ENCODE measurements around the gene SCN4B. TPM values are rescaled to one million over a fixed set of nuclear protein-coding genes. Genes with fewer than 3 reads are reported as not detected.
"Not testable (repeated sequence)": the region's sequence is repeated elsewhere in the genome, so short reads cannot be mapped to it uniquely, and the experiment has no call there.

SCN4B gene
- total RNA-seq, 3 donors from 2014 or later (not counting 1 experiment from before 2014, with no cell fraction given), result 0.33 TPM; not detected in 2

DNA sequence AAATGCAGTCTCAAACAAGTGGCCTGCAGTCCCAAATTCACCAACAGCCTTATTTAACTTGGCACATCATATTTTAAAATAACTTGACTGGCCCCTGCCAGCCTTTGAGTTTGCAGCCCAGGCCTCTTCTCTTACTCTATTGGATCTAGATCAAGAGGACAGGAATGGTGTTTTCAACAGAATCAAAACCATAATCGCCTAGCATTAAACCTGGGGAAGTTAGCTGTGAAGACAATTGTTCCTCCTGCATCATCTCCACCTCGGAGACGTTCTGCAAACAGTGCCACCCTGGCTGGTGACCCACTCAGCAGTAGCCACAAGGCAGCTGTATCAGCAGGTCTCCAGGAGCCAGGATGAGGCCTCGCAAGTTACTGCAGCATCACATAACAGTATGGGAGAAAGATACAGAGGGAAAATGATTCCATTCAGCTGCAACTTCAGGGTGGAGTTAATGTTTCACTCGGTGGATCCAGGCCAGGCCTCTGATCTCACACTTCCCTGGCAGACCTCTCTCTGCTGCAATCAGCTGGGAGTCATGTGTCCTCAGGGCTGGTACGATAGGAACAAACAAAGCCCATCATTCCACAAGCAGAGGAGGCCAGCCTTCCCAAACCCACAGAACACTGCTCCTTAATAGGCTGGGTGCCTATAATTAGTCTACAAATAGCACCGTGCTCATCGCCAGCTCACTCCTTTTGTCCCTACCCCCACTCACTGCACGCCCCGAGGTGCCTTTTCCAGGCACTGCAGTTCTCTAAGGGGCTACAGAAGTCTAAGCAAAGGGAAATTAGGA is 42.4 kb upstream of the SCN4B start:
- Histone ChIP-seq H3K27me3 (ENCODE audit: control insufficient read depth, insufficient read depth, low read length) (no peaks in the 10 kb centered on the region), H3K4me1 (ENCODE audit: control insufficient read depth, insufficient read depth, low read length) (peaks cover 6% of the 10 kb centered on the region), H3K27ac (ENCODE audit: low read length) (no peak overlapping the region), H3K36me3 (ENCODE audit: control insufficient read depth, insufficient read depth, low read length) (peaks cover 3% of the 10 kb centered on the region), H3K9me3 (ENCODE audit: control insufficient read depth, insufficient read depth, low read length) (no peaks in the 10 kb centered on the region), H3K4me3 (ENCODE audit: low read length) (no peak overlapping the region)
- Mint-ChIP-seq H3K9me3 (peaks cover 0 to 3% of the 10 kb centered on the region in 2 donors), H3K27ac (no peak overlapping the region), H3K4me1 (peaks cover 5 to 11% of the 10 kb centered on the region in 2 donors), H3K27me3 (ENCODE audit: low read depth in 2 of 2) (peaks cover 3 to 12% of the 10 kb centered on the region in 2 donors), H3K36me3 (no peaks in the 10 kb centered on the region), H3K4me3 (no peak overlapping the region)
- TF ChIP-seq CTCF (IDR thresholded peaks at IDR 0.05), result no peak
- intact Hi-C loops (cut with micrococcal nuclease), result no loop called here
- ATAC-seq, result no peak
- 87% methylated on average over 10 of the region's 10 CpGs for WGBS (ENCODE audit: insufficient coverage)
- DNase-seq, result no peak

- H3K9me3 ChIP-seq (ENCODE audit: control insufficient read depth, insufficient read depth, low read length), result no peaks in the 10 kb centered on the region
- DNase-seq, result no peak
- no peak overlapping the region for H3K4me3 ChIP-seq (ENCODE audit: low read length)
- peaks cover 0 to 3% of the 10 kb centered on the region in 2 donors for H3K9me3 Mint-ChIP-seq
- ATAC-seq, result no peak
- no peak overlapping the region for H3K27ac ChIP-seq (ENCODE audit: low read length)
- peaks cover 6% of the 10 kb centered on the region for H3K4me1 ChIP-seq (ENCODE audit: control insufficient read depth, insufficient read depth, low read length)
- peaks cover 5 to 11% of the 10 kb centered on the region in 2 donors for H3K4me1 Mint-ChIP-seq
- no peak overlapping the region for H3K4me3 Mint-ChIP-seq
- no peaks in the 10 kb centered on the region for H3K36me3 Mint-ChIP-seq
- H3K27ac Mint-ChIP-seq, result no peak overlapping the region
- H3K27me3 Mint-ChIP-seq (ENCODE audit: low read depth in 2 of 2), result peaks cover 3 to 21% of the 10 kb centered on the region in 2 donors
- no peak for TF ChIP-seq CTCF (IDR thresholded peaks at IDR 0.05)
- intact Hi-C loops (cut with micrococcal nuclease), result no loop called here
- no peaks in the 10 kb centered on the region for H3K27me3 ChIP-seq (ENCODE audit: control insufficient read depth, insufficient read depth, low read length)
- peaks cover 3% of the 10 kb centered on the region for H3K36me3 ChIP-seq (ENCODE audit: control insufficient read depth, insufficient read depth, low read length)
- WGBS (ENCODE audit: insufficient coverage), result 86% methylated on average over 5 of the region's 6 CpGs
Observed at GRCh38 chr11:118193910-118194566, 41.4 kb upstream of the SCN4B start.

DNA sequence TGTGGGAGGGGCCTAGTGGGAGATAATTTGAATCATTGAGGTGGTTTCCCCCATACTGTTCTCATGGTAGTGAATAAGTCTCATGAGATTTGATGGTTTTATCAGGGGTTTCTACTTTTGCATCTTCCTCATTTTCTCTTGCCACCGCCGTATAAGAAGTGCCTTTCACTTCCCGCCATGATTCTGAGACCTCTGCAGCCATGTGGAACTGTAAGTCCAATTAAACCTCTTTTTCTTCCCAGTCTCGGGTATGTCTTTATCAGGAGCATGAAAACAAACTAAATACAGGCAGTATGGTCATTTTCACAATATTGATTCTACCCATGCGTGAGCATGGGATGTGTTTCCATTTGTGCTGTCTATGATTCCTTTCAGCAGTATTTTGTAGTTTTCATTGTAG is 40.2 kb upstream of the SCN4B start:
- peaks cover 7 to 21% of the 10 kb centered on the region in 2 donors for H3K27me3 Mint-ChIP-seq (ENCODE audit: low read depth in 2 of 2)
- H3K4me3 Mint-ChIP-seq; H3K9me3 Mint-ChIP-seq; DNase-seq; H3K36me3 ChIP-seq (ENCODE audit: control insufficient read depth, insufficient read depth, low read length); H3K36me3 Mint-ChIP-seq; H3K27ac Mint-ChIP-seq; H3K4me1 ChIP-seq (ENCODE audit: control insufficient read depth, insufficient read depth, low read length); H3K4me1 Mint-ChIP-seq; intact Hi-C loops (cut with micrococcal nuclease); H3K27me3 ChIP-seq (ENCODE audit: control insufficient read depth, insufficient read depth, low read length); H3K4me3 ChIP-seq (ENCODE audit: low read length); H3K27ac ChIP-seq (ENCODE audit: low read length); ATAC-seq; H3K9me3 ChIP-seq (ENCODE audit: control insufficient read depth, insufficient read depth, low read length): not testable (repeated sequence)
- 92% methylated on average over 5 of the region's 5 CpGs for WGBS (ENCODE audit: insufficient coverage)

- H3K36me3 ChIP-seq (ENCODE audit: control insufficient read depth, insufficient read depth, low read length); H3K27me3 ChIP-seq (ENCODE audit: control insufficient read depth, insufficient read depth, low read length); H3K4me1 ChIP-seq (ENCODE audit: control insufficient read depth, insufficient read depth, low read length); ATAC-seq; H3K9me3 Mint-ChIP-seq; H3K4me3 Mint-ChIP-seq; H3K27ac ChIP-seq (ENCODE audit: low read length); H3K36me3 Mint-ChIP-seq; H3K4me1 Mint-ChIP-seq; intact Hi-C loops (cut with micrococcal nuclease); H3K27ac Mint-ChIP-seq; H3K4me3 ChIP-seq (ENCODE audit: low read length); H3K9me3 ChIP-seq (ENCODE audit: control insufficient read depth, insufficient read depth, low read length); DNase-seq: not testable (repeated sequence)
- peaks cover 14 to 29% of the 10 kb centered on the region in 2 donors for H3K27me3 Mint-ChIP-seq (ENCODE audit: low read depth in 2 of 2)
- 94% methylated on average over 2 of the region's 2 CpGs for WGBS (ENCODE audit: insufficient coverage)
Observed at GRCh38 chr11:118190942-118191506, 38.4 kb upstream of the SCN4B start.
